ENCODE data around the gene NOS3. TPM values are rescaled to one million over a fixed set of nuclear protein-coding genes. Genes with fewer than 3 reads are reported as not detected.

Gene NOS3
- total RNA-seq, 5 donors from 2014 or later (not counting 1 experiment from before 2014, with no cell fraction given), result 4.8 to 10.1 (median 5.0) TPM

- 3% methylated on average over 26 of the region's 30 CpGs for WGBS (ENCODE audit: insufficient coverage)
- peaks cover 0 to 2% of the 10 kb centered on the region in 2 donors for H3K36me3 ChIP-seq (ENCODE audit: control insufficient read depth in 2 of 2, extremely low read depth in 1 of 2, insufficient read depth in 1 of 2, low read length in 1 of 2)
- peak within 1 kb of the TSS; percentile 94 for H3K27ac ChIP-seq (ENCODE audit: low read length)
- Mint-ChIP-seq H3K36me3 (peaks cover 8% of the 10 kb centered on the region), H3K9me3 (no peaks in the 10 kb centered on the region), H3K27me3 (peaks cover 0 to 3% of the 10 kb centered on the region in 2 donors), H3K4me1 (peaks cover 38 to 51% (median 48%) of the 10 kb centered on the region in 3 donors), H3K27ac (peak within 1 kb of the TSS; percentile 95 to 96), H3K4me3 (peak within 1 kb of the TSS; percentile 90)
- H3K4me1 ChIP-seq (ENCODE audit: control insufficient read depth in 1 of 2, extremely low read depth in 1 of 2, insufficient read depth in 2 of 2, low read length in 2 of 2), result peaks cover 28 to 56% of the 10 kb centered on the region in 2 experiments
- no peaks in the 10 kb centered on the region for H3K9me3 ChIP-seq
- H3K27me3 ChIP-seq (replicated peaks in 1 of 2; ENCODE audit: control insufficient read depth in 2 of 2, extremely low read depth in 1 of 2, insufficient read depth in 2 of 2, low read length in 1 of 2), result peaks cover 0 to 2% of the 10 kb centered on the region in 2 experiments
- H3K4me3 ChIP-seq (ENCODE audit: control insufficient read depth in 1 of 2, extremely low read depth in 1 of 2, low read length in 1 of 2), result peak within 1 kb of the TSS; percentile 85 to 88
- ATAC-seq (replicated peaks in 1 of 4), result peak; percentile 2 to 4 (median 4)
- no peak for DNase-seq
- CTCF ChIA-PET, result no interaction called here
- POLR2A ChIA-PET, result no interaction called here
These were observed 66.7 kb downstream of the NOS3 start, which contains the start of gene CDK5 for GRCh38 chr7:151057506-151057988. Gene CDK5 (minus strand): TSS chr7:151057897. CDS start chr7:151057848, 49 bp downstream.

GRCh38 chr7:151057989-151058780 lies 67.4 kb downstream of the NOS3 start:
- no peaks in the 10 kb centered on the region for H3K9me3 Mint-ChIP-seq
- H3K27me3 Mint-ChIP-seq, result no peaks in the 10 kb centered on the region
- H3K4me1 ChIP-seq (ENCODE audit: control insufficient read depth in 1 of 2, extremely low read depth in 1 of 2, insufficient read depth in 2 of 2, low read length in 2 of 2), result peaks cover 28 to 56% of the 10 kb centered on the region in 2 experiments
- peaks cover 4% of the 10 kb centered on the region for H3K36me3 Mint-ChIP-seq
- H3K36me3 ChIP-seq (ENCODE audit: control insufficient read depth in 2 of 2, extremely low read depth in 1 of 2, insufficient read depth in 1 of 2, low read length in 1 of 2), result peaks cover 0 to 4% of the 10 kb centered on the region in 2 donors
- under 1% methylated on average over 40 of the region's 46 CpGs for WGBS (ENCODE audit: insufficient coverage)
- peaks cover 34 to 44% (median 42%) of the 10 kb centered on the region in 3 donors for H3K4me1 Mint-ChIP-seq
- ChIA-PET POLR2A (no interaction called here), CTCF (interaction anchor here in 1 of 2 donors (0.6 to 1.7 kb wide), 2 partner anchors 22 to 81 kb away, joined by 4 to 5 read pairs; partner anchors contain the start of gene FASTK)
- DNase-seq (peak; percentile 91 to 99 (median 97)), ATAC-seq (replicated peaks in 1 of 4) (peak; percentile 91 to 94 (median 92))
- peak overlapping the region; percentile 94 for H3K27ac ChIP-seq (ENCODE audit: low read length)
- peak overlapping the region; percentile 85 to 88 for H3K4me3 ChIP-seq (ENCODE audit: control insufficient read depth in 1 of 2, extremely low read depth in 1 of 2, low read length in 1 of 2)
- no peaks in the 10 kb centered on the region for H3K9me3 ChIP-seq
- peak overlapping the region; percentile 95 to 96 for H3K27ac Mint-ChIP-seq
- peaks cover 0 to 2% of the 10 kb centered on the region in 2 experiments for H3K27me3 ChIP-seq (replicated peaks in 1 of 2; ENCODE audit: control insufficient read depth in 2 of 2, extremely low read depth in 1 of 2, insufficient read depth in 2 of 2, low read length in 1 of 2)
- peak overlapping the region; percentile 90 for H3K4me3 Mint-ChIP-seq

DNA sequence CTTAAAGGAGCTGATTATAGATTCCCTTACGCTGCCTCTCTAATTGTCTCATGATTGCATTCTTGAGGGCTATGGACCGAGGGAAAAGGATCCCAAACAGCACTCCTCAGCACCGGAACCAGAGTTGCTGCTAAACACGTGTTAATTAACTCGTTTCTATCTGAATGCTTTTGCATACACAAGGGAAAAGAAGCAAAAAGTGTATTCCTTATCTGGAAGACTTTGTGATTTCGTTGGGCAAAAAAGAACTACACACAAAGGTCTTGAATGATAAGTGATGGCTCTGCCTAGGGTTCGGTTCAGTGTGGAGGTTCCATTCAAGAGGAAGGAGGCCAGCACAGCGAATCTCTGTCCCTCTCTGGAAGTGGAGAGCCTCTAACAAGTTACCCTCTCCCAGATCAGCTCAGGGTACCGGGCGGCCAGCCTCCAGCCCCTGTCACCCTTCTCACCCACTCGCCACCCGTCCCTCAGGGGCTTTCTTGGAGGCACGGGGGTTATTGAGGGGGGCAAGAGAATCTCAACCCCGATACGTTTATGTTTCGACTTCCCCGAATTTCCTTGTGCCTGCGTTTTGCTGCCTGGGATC lies 68.1 kb downstream of the NOS3 start:
- Mint-ChIP-seq H3K4me3 (peak overlapping the region; percentile 90), H3K4me1 (peaks cover 32 to 43% (median 41%) of the 10 kb centered on the region in 3 donors), H3K27me3 (no peaks in the 10 kb centered on the region), H3K27ac (peak overlapping the region; percentile 95 to 96), H3K36me3 (peaks cover 4% of the 10 kb centered on the region), H3K9me3 (no peaks in the 10 kb centered on the region)
- CTCF ChIA-PET, result interaction anchor here in 1 of 2 donors (0.6 to 1.7 kb wide), 2 partner anchors 22 to 82 kb away, joined by 4 to 5 read pairs; partner anchors contain the start of gene FASTK
- WGBS (ENCODE audit: insufficient coverage), result 8% methylated on average over 7 of the region's 18 CpGs
- H3K9me3 ChIP-seq, result no peaks in the 10 kb centered on the region
- no peak for ATAC-seq (replicated peaks in 1 of 4)
- no peaks in the 10 kb centered on the region for H3K27me3 ChIP-seq (replicated peaks in 1 of 2; ENCODE audit: control insufficient read depth in 2 of 2, extremely low read depth in 1 of 2, insufficient read depth in 2 of 2, low read length in 1 of 2)
- H3K4me1 ChIP-seq (ENCODE audit: control insufficient read depth in 1 of 2, extremely low read depth in 1 of 2, insufficient read depth in 2 of 2, low read length in 2 of 2), result peaks cover 26 to 51% of the 10 kb centered on the region in 2 experiments
- peaks cover 0 to 4% of the 10 kb centered on the region in 2 donors for H3K36me3 ChIP-seq (ENCODE audit: control insufficient read depth in 2 of 2, extremely low read depth in 1 of 2, insufficient read depth in 1 of 2, low read length in 1 of 2)
- peak overlapping the region; percentile 77 to 85 for H3K4me3 ChIP-seq (ENCODE audit: control insufficient read depth in 1 of 2, extremely low read depth in 1 of 2, low read length in 1 of 2)
- DNase-seq, result peak in 2 of 35 experiments; percentile 7 to 46
- POLR2A ChIA-PET, result no interaction called here
- peak overlapping the region; percentile 94 for H3K27ac ChIP-seq (ENCODE audit: low read length)

DNA sequence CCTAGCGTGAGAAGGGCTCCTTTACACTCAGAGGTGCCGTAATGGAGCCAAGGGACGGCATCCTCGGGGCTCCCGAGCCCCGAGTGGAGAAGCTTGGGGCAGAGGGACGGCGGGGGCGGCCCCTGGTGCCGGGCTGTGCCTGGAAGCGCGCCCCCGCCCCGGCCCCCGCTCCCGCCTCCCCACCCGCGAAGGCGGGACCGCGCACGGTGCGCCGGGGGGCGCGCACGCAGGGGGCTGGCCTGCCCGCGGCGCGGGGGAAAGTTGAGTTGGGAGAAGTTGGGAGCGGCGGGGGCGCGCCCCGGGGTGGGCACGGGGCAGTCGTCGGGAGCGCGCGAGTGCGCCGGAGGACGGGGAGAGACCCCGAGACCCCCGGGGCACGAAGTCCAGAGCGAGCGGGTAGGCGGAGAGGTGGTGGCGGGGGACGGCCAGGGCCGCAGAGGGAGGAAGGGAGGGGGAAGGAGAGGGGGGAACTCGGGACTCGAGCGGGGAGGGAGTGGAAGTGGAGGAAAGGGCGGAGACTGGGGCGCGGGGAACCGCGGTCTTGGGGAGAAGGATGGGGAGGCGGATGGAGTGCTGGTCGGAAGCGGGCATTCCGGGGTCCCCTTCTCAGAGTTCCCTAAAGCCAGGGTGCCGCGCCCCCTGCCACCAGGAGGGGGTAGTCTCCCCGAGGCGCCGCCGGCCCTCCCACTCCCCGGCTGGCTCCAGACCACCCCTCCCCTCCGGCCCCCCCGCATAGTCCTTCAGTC lies 68.7 kb downstream of the NOS3 start, which contains the start of gene SLC4A2:
Gene SLC4A2 (plus strand): TSS at position 223 of the 746 bp plus-strand sequence. CDS start 2,399 bp downstream, outside the sequence.
- H3K27ac ChIP-seq (ENCODE audit: low read length), result peak within 1 kb of the TSS; percentile 94
- no peaks in the 10 kb centered on the region for H3K9me3 Mint-ChIP-seq
- H3K4me1 Mint-ChIP-seq, result peaks cover 32 to 43% (median 41%) of the 10 kb centered on the region in 3 donors
- H3K9me3 ChIP-seq, result no peaks in the 10 kb centered on the region
- ChIA-PET POLR2A (no interaction called here), CTCF (interaction anchor here in 1 of 2 donors (1.7 kb wide), 1 partner anchor 21 kb away, joined by 5 read pairs; the partner anchor contains the start of gene FASTK)
- H3K4me3 ChIP-seq (ENCODE audit: control insufficient read depth in 1 of 2, extremely low read depth in 1 of 2, low read length in 1 of 2), result peak within 1 kb of the TSS; percentile 77 to 85
- H3K4me3 Mint-ChIP-seq, result peak within 1 kb of the TSS; percentile 90
- no peaks in the 10 kb centered on the region for H3K27me3 ChIP-seq (replicated peaks in 1 of 2; ENCODE audit: control insufficient read depth in 2 of 2, extremely low read depth in 1 of 2, insufficient read depth in 2 of 2, low read length in 1 of 2)
- peaks cover 2% of the 10 kb centered on the region for H3K36me3 Mint-ChIP-seq
- under 1% methylated on average over 52 of the region's 75 CpGs for whole genome bisulfite sequencing (ENCODE audit: insufficient coverage)
- DNase-seq (peak in 33 of 35 experiments; percentile 21 to 82 (median 54)), ATAC-seq (replicated peaks in 1 of 4) (peak in 3 of 4 experiments; percentile 12 to 21 (median 15))
- H3K4me1 ChIP-seq (ENCODE audit: control insufficient read depth in 1 of 2, extremely low read depth in 1 of 2, insufficient read depth in 2 of 2, low read length in 2 of 2), result peaks cover 26 to 51% of the 10 kb centered on the region in 2 experiments
- peak within 1 kb of the TSS; percentile 95 to 96 for H3K27ac Mint-ChIP-seq
- H3K36me3 ChIP-seq (ENCODE audit: control insufficient read depth in 2 of 2, extremely low read depth in 1 of 2, insufficient read depth in 1 of 2, low read length in 1 of 2), result peaks cover 0 to 6% of the 10 kb centered on the region in 2 donors
- H3K27me3 Mint-ChIP-seq, result no peaks in the 10 kb centered on the region

GRCh38 chr7:151060113-151060415 lies 69.2 kb downstream of the NOS3 start:
- Histone ChIP-seq H3K27ac (ENCODE audit: low read length) (peak overlapping the region; percentile 49), H3K36me3 (ENCODE audit: control insufficient read depth in 2 of 2, extremely low read depth in 1 of 2, insufficient read depth in 1 of 2, low read length in 1 of 2) (peaks cover 0 to 11% of the 10 kb centered on the region in 2 donors), H3K27me3 (replicated peaks in 1 of 2; ENCODE audit: control insufficient read depth in 2 of 2, extremely low read depth in 1 of 2, insufficient read depth in 2 of 2, low read length in 1 of 2) (no peaks in the 10 kb centered on the region), H3K9me3 (no peaks in the 10 kb centered on the region), H3K4me3 (ENCODE audit: control insufficient read depth in 1 of 2, extremely low read depth in 1 of 2, low read length in 1 of 2) (peak overlapping the region; percentile 57 to 85), H3K4me1 (ENCODE audit: control insufficient read depth in 1 of 2, extremely low read depth in 1 of 2, insufficient read depth in 2 of 2, low read length in 2 of 2) (peaks cover 26 to 51% of the 10 kb centered on the region in 2 experiments)
- Mint-ChIP-seq H3K9me3 (no peaks in the 10 kb centered on the region), H3K27me3 (no peaks in the 10 kb centered on the region), H3K4me3 (peak overlapping the region; percentile 82 to 90 (median 90)), H3K27ac (peak overlapping the region in 1 of 2 donors; percentile 39), H3K36me3 (peaks cover under 1% of the 10 kb centered on the region), H3K4me1 (peaks cover 32 to 43% (median 41%) of the 10 kb centered on the region in 3 donors)
- WGBS (ENCODE audit: insufficient coverage), result 0% methylated on average over 3 of the region's 17 CpGs
- CTCF ChIA-PET, result no interaction called here
- POLR2A ChIA-PET, result no interaction called here
- no peak for DNase-seq
- no peak for ATAC-seq (replicated peaks in 1 of 4)

Measured in T-cell (primary cell).